Activated naive CD4-positive, alpha-beta T cell treated with anti-CD3 and anti-CD28 coated beads, Interleukin-2, amount 50 U/mL, for 72 hours (primary cell): ENCODE results near the gene SRMS. TPM values are rescaled to one million over a fixed set of nuclear protein-coding genes. Genes with fewer than 3 reads are reported as not detected.

Experiments used
- ATAC-seq, 2 donors: fragments of 150-1000 bp; cut with Tn5 transposase; 2 replicates each; pipeline ENCODE4 v1.10.0; 2021; ENCODE audit warnings: mild to moderate bottlenecking in 2 of 2, moderate library complexity in 2 of 2
- DNase-seq, 2 donors: peaks; one replicate each; pipeline ENCODE4 v3.0.0; 2021 to 2022; ENCODE audit warnings: low spot score in 2 of 2
- H3K27ac Mint-ChIP-seq, 2 donors: one replicate each; pipeline ENCODE4 v1.8.0; 2022; ENCODE audit warnings: mild to moderate bottlenecking in 2 of 2, mixed read lengths in 2 of 2
- H3K36me3 Mint-ChIP-seq, 2 donors: one replicate each; pipeline ENCODE4 v1.8.0; 2022; ENCODE audit warnings: mixed read lengths in 2 of 2
- H3K9me3 Mint-ChIP-seq, 2 donors: one replicate each; pipeline ENCODE4 v1.8.0; 2022; ENCODE audit warnings: mixed read lengths in 2 of 2
- total RNA-seq, 2 donors: library from RNA; stranded (reverse); gene quantifications; one replicate each; pipeline ENCODE4 v1.2.3, GENCODE V29; 2022

Gene SRMS
- total RNA-seq, 2 donors from 2014 or later: not detected

- H3K36me3 Mint-ChIP-seq: peaks cover 10 to 11% of the 10 kb centered on the region in 2 donors
- no peak for DNase-seq
- peaks cover under 1 to 1% of the 10 kb centered on the region in 2 donors for H3K9me3 Mint-ChIP-seq
- no peak overlapping the region for H3K27ac Mint-ChIP-seq
- ATAC-seq: no peak
Measured at GRCh38 chr20:63509088-63509564, 38.4 kb downstream of the SRMS start.

- no peak overlapping the region for H3K27ac Mint-ChIP-seq
- no peak for ATAC-seq
Measured at GRCh38 chr20:63508072-63508768, 39.3 kb downstream of the SRMS start.

GRCh38 chr20:63507083-63507743 lies 40.3 kb downstream of the SRMS start:
- no peak for ATAC-seq
- no peak overlapping the region for H3K27ac Mint-ChIP-seq

More at GRCh38 chr20:63508072-63508768, 39.3 kb downstream of the SRMS start:
- peaks cover 0 to 3% of the 10 kb centered on the region in 2 donors for H3K9me3 Mint-ChIP-seq
- H3K36me3 Mint-ChIP-seq: peaks cover 11 to 15% of the 10 kb centered on the region in 2 donors
- no peak for DNase-seq

GRCh38 chr20:63505723-63506122 lies 41.8 kb downstream of the SRMS start:
- DNase-seq: no peak
- Mint-ChIP-seq H3K27ac (no peak overlapping the region), H3K9me3 (peaks cover 0 to 3% of the 10 kb centered on the region in 2 donors), H3K36me3 (peaks cover 8 to 15% of the 10 kb centered on the region in 2 donors)
- ATAC-seq: no peak

More at GRCh38 chr20:63507083-63507743, 40.3 kb downstream of the SRMS start:
- Mint-ChIP-seq H3K9me3 (peaks cover 0 to 3% of the 10 kb centered on the region in 2 donors), H3K36me3 (peaks cover 8 to 15% of the 10 kb centered on the region in 2 donors)
- DNase-seq: no peak

GRCh38 chr20:63505281-63505680 lies 42.3 kb downstream of the SRMS start:
- Mint-ChIP-seq H3K36me3 (peaks cover 8 to 15% of the 10 kb centered on the region in 2 donors), H3K9me3 (peaks cover 0 to 3% of the 10 kb centered on the region in 2 donors), H3K27ac (no peak overlapping the region)
- no peak for DNase-seq
- no peak for ATAC-seq

- ATAC-seq: no peak
Measured at GRCh38 chr20:63504642-63505041, 42.9 kb downstream of the SRMS start.

GRCh38 chr20:63503524-63503923 lies 44.0 kb downstream of the SRMS start:
- Mint-ChIP-seq H3K27ac (no peak overlapping the region), H3K36me3 (peaks cover 8 to 15% of the 10 kb centered on the region in 2 donors), H3K9me3 (peaks cover 0 to 3% of the 10 kb centered on the region in 2 donors)
- ATAC-seq: no peak
- no peak for DNase-seq

More at GRCh38 chr20:63504642-63505041, 42.9 kb downstream of the SRMS start:
- Mint-ChIP-seq H3K27ac (no peak overlapping the region), H3K36me3 (peaks cover 8 to 15% of the 10 kb centered on the region in 2 donors), H3K9me3 (peaks cover 0 to 3% of the 10 kb centered on the region in 2 donors)
- no peak for DNase-seq

- Mint-ChIP-seq H3K27ac (no peak overlapping the region), H3K36me3 (peaks cover 8 to 15% of the 10 kb centered on the region in 2 donors), H3K9me3 (peaks cover 0 to 3% of the 10 kb centered on the region in 2 donors)
- ATAC-seq (no peak), DNase-seq (no peak)
Measured at GRCh38 chr20:63502671-63503172, 44.8 kb downstream of the SRMS start.

- DNase-seq (no peak), ATAC-seq (no peak)
- Mint-ChIP-seq H3K9me3 (peaks cover 0 to 3% of the 10 kb centered on the region in 2 donors), H3K27ac (no peak overlapping the region), H3K36me3 (peaks cover 8 to 15% of the 10 kb centered on the region in 2 donors)
Measured at GRCh38 chr20:63501818-63502670, 45.5 kb downstream of the SRMS start.

- Mint-ChIP-seq H3K27ac (no peak overlapping the region), H3K36me3 (peaks cover 8 to 15% of the 10 kb centered on the region in 2 donors), H3K9me3 (peaks cover 0 to 3% of the 10 kb centered on the region in 2 donors)
- DNase-seq (no peak), ATAC-seq (no peak)
Measured at GRCh38 chr20:63500902-63501817, 46.4 kb downstream of the SRMS start.

- peaks cover 7 to 14% of the 10 kb centered on the region in 2 donors for H3K36me3 Mint-ChIP-seq
- ATAC-seq (no peak), DNase-seq (no peak)
- peaks cover 0 to 3% of the 10 kb centered on the region in 2 donors for H3K9me3 Mint-ChIP-seq
- H3K27ac Mint-ChIP-seq: no peak overlapping the region
Measured at GRCh38 chr20:63500151-63500901, 47.2 kb downstream of the SRMS start.

GRCh38 chr20:63499338-63499969 lies 48.1 kb downstream of the SRMS start:
- no peak overlapping the region for H3K27ac Mint-ChIP-seq
- DNase-seq (no peak), ATAC-seq (peak in 1 of 2 donors; percentile 5)
- H3K36me3 Mint-ChIP-seq: peaks cover 4 to 7% of the 10 kb centered on the region in 2 donors
- H3K9me3 Mint-ChIP-seq: peaks cover 0 to 3% of the 10 kb centered on the region in 2 donors

- Mint-ChIP-seq H3K27ac (no peak within 1 kb of the TSS), H3K36me3 (peaks cover 1 to 2% of the 10 kb centered on the region in 2 donors), H3K9me3 (peaks cover 0 to under 1% of the 10 kb centered on the region in 2 donors)
- ATAC-seq (peak in 1 of 2 donors; percentile 37), DNase-seq (no peak)
Measured at GRCh38 chr20:63498960-63499337, 48.6 kb downstream of the SRMS start, which contains the start of gene EEF1A2. Gene EEF1A2, minus strand, starts transcription at chr20:63499083. Its CDS starts 1,320 bp downstream, at chr20:63497763.
